Hippocampal formation (tissue), 2 donors: Measurements from ENCODE around the gene TUBB2B.
A peak's percentile ranks its signal among the peaks of the same experiment; 100 is the strongest.
"Not testable (repeated sequence)": the region's sequence is repeated elsewhere in the genome, so short reads cannot be mapped to it uniquely, and the experiment has no call there.

Source experiments
- DNase-seq, 2 donors: peaks; one replicate each; lab custom pipeline; 2025; lab: John Stamatoyannopoulos, UW

TUBB2B gene

GRCh38 chr6:3258720-3259490 is 31.5 kb upstream of the TUBB2B start, which contains the start of gene PSMG4:
PSMG4 (plus strand) TSS chr6:3258947; CDS start chr6:3259023, 76 bp downstream.
- DNase-seq, result peak; percentile 82 to 93

- no peak for DNase-seq
Observed at GRCh38 chr6:3258201-3258600, 30.7 kb upstream of the TUBB2B start.

- DNase-seq, result no peak
Observed at GRCh38 chr6:3253597-3253961, 26.1 kb upstream of the TUBB2B start.

GRCh38 chr6:3252861-3253596 is 25.6 kb upstream of the TUBB2B start:
- DNase-seq, result no peak

DNA sequence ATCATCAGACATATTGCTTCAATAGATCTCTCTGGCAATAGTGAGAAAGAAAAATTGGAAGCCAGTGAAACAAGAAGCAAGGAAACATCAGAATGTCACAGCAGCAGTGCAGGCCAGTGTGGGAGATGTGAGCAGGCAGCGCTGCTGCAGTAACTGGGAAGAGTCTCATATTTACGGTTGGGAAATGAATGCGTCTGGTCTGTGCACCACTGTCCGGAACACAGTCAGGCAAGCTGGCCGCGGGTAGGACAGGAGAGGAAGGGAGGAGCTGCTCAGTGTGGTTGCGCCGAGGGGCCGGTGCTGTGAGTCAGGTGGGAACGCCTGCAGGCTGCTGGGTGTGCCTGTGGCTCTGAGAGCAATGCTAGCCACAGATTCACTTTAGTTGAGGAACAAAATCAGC is 24.9 kb upstream of the TUBB2B start:
- no peak for DNase-seq

DNA sequence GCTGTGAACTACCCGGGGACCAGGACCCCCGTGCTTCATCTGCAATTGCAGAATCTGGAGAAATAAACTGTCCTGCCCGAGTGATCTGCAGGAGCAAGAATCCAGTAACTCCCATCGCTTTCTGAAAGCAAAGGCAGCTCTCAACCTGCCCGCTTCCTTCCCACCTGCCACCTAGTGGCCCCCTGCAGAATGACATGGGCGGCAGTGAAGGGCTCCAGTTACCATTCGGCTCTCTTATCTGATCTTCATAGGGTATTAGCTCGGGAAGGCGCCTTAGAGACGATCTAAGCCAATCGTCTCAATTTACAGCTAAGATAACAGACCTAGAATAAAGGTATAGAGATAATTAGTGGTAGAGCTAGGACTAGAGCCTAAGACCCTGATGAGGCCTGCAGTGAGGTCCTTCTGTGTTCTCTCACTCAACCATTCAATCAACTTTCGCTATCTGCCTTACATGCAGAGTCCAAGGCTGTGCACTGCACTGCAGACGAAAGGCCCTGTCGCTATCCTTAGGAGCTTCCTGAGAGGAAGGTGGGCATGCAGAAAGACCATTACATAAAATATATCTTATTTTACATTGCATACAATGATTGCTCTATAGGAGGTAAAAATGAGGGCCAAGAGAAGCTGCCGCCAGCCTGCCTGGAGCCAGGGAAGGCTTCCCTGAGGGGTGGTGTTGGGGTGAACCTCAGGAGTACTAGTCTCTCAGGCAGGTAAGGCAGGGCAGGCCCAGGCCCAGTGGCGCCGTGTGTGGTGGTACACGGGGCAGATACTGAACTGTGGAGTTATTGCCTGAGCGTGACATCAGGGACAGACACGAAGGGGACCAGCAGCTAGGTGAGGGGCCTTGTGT is 24.2 kb upstream of the TUBB2B start:
- DNase-seq, result peak; percentile 66

DNA sequence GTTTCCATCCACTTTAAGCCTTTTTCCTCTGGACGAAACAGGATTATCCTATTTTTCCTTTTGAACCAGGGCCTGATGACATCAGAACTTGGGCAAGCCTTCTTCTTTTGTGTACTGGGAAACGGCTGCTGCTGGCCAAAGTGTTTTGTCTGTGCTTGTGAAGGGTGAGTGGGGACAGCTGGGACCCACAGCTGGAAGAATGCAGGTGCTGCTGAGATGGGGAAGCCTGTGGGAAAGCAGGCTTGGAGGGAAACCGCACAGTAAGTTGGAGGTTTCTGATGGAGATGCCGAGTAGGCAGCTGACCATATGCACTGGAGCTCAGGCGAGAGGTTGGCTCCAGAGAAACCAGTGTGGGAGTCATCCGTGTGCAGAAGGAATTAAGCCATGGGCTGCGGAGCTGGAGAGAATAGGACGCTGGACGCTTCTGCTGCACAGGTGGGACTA is 22.8 kb upstream of the TUBB2B start:
- DNase-seq, result no peak

GRCh38 chr6:3249821-3250220 is 22.4 kb upstream of the TUBB2B start:
- no peak for DNase-seq

DNA sequence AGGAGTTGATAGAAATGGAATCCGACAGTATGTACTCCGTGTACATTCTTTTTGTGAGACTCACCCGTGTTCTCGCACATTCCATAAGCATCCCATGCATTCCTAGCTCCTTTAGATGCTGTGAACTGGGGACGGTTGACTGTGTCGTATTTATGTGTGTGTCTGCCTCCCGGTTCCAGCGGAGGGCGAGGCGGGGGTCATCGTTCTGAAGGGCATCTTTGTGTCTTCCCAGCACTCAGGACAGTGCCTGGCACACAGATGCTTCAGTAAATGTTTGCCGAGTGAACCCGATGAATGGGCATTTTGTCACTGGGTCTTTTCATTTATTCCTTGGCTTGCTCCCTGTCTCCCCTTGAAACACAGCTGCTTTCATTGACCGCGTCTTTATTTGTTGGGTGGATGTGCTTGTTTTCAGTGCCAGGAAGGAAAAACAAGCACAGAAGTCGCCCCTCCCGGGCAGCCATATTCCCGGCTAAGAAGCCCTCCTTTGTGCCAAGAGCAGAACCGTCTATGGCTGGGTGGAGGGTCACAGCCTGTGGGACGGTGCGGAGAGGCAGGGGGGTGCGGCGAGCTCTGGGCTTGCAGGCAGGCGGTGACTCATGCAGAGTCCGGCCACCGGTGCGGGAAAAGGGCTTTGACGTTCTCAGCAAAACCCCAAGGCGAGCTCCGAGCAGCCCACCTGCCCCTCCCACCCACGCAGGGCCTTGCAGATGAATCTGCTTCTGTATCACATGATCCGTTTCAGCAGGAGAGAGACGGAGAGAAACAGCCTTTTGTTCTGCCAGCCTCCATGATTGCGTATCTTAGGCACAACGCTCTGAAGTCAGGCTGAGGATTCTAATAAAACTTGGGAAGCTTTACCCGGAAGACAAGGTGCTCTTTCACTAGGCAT is 20.0 kb upstream of the TUBB2B start:
- peak; percentile 95 for DNase-seq

- no peak for DNase-seq
Observed at GRCh38 chr6:3245216-3245615, 17.8 kb upstream of the TUBB2B start.

DNA sequence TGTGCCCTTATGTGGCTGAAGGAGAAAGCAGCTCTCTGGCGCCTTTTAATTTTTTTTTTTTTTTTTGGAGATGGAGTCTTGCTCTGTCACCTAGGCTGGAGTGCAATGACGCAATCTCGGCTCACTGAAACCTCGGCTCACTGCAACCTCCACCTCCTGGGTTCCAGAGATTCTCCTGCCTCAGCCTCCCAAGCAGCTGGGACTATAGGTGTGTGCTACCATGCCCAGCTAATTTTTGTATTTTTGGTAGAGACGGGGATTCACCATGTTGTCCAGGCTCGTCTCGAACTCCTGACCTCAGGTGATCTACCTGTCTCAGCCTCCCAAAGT is 17.3 kb upstream of the TUBB2B start:
- not testable (repeated sequence) for DNase-seq

DNA sequence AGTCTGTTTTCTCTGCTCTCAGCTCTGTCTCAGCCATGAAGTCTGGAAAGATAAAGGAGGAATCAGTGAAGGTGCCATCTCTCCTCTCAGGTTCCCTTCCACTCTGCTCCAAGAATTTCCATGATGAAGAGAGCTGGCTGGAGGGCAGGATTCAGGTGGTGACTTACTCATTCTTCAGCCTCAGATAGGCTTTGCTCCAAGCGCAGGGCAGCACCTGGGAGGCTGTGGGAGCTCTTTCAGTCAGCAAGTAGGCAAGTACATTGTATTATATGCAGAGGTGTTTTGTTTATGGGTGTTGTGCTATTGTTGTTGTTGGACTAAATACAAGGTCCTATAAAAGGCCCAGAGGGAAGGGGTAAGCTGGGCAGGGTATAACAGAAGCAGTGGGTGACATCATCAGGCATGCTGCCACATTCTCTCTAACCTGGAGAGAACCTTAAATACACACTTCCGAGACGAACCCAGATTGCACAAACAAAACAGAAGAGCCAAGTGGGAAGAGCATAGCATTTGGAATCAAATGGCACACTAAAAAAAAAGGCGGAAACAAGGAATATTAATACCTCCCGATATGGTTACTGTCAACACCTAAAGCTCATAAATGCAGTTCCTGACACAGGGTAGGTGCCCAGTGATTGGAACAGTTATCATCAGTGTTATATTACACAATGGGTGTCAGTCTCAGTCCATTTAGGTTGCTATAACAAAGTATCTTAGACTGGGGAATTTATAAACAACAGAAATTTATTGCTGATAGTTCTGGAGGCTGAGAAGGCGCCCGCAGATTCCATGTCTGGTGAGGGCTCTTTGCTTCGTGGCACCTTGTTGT is 16.8 kb upstream of the TUBB2B start:
- DNase-seq, result no peak

DNA sequence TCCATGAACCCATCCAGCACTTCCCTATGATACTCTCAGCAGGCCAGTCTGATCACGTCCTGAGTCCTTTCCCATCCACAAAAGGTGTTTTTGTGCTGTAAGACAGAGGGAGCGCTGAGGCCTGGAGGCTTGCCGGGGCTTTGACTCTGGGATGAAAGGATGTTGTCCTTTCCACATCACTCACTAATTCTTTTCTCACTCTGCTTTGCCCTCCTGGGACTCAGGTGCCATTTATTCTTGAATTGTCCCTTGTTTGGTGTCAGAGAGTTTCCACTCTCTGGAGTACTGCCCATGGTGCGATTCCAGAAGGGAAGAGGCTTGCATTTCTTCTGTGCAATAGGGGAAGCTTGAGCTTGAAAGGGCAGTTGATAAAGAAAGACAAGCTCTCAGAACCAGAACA is 15.3 kb upstream of the TUBB2B start:
- DNase-seq, result no peak

DNA sequence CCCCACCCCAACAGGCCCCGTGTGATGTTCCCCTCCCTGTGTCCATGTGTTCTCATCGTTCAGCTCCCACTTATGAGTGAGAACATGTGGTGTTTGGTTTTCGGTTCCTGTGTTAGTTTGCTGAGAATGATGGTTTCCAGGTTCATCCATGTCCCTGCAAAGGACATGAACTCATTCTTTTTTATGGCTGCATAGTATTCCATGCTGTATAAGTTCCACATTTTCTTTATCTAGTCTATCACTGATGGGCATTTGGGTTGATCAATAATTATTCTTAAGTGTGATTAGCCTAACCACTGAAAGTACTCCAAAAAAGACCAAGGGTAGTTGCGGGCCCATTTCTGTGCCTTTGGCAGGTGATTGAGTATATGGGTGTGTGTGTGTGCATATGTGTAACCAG is 14.3 kb upstream of the TUBB2B start:
- not testable (repeated sequence) for DNase-seq

DNA sequence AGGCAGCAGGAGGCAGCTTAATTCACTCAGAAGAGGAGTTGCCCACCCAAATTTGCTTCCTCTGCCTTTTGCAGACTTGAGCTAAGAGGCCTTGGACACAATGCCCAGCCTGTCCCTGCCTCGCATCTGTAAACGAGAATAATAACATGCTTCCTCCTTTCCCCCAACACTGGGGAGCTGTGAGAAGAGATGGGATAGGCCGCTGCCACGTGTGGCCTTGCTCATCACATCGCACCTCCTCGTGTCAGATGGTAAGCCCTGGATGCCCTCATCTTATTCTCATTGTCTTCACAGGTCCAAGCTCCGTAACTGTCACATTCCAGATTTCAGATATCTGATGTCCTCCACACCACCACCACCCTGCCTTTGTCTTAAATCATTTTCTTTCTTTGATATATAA is 13.1 kb upstream of the TUBB2B start:
- DNase-seq, result no peak

DNA sequence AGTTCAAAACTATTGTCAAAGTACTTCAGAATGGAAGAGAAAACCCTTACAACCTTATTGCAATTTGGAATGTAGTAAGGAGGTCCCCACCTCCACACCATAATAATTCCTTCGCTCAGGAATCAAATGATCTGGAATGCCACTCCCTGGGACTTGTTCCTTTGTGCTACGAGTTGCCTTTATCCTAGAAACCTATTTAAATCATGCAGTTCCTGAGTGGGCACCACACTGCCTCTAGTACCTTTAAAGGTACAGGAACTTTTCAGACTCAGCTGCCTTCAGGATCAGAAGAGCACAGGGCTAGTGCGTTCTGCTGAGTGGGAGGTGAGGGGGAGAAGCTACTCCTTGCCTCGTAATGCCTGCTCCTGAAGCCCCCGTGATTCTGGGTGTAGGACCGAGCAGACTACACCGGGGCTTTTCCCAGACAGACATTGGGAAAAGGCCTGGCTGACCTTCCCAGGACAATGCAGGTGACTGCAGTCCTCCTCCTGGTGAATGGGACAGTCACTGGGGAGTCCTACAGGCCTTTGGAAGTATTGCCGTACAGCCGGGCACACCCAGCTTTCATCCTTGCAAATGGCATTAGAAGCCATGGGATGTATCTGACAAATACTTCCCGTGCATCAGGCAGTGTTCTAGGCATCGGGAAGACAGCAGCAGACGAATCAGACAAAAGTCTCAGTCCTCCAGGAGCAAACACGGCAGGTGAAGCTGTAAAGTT is 11.8 kb upstream of the TUBB2B start:
- no peak for DNase-seq

- DNase-seq, result no peak
Observed at GRCh38 chr6:3237761-3238662, 10.6 kb upstream of the TUBB2B start.

- no peak for DNase-seq
Observed at GRCh38 chr6:3236005-3236404, 8.6 kb upstream of the TUBB2B start.

- no peak for DNase-seq
Observed at GRCh38 chr6:3235486-3235885, 8.0 kb upstream of the TUBB2B start.
